ENCODE measurements around the gene VPS13D.

Gene VPS13D

DNA sequence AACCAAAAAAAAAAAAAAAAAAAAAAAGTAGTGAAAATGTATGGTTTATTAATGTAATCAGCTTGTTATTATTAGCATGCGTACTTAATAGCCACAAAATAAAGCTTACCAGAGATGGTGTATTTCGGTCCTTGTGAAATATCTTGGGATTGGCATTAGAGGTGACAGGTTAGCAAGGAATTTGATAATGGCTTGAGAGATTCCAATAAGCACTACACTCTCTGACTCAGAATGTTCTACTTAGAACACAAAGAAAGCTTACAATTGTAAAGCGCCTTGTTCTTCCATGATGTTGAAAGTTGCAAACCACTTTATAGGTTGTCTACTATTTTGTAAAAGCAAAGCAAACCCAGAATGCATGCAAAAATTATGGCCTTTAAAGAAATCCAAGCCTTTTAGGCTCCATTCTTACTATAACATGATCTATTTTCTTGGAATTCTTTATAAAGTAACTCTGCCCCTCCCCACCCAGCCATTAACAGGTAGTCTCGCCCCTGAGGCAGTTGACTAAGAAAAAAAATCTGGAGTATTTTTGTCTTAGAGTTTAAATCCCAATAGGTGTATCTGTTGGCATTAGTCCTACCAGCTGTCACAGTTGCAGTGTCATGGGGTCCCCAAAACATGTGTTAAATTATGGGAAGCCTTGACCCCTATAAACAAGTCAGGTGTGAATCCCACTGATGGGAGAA is 259.0 kb downstream of the VPS13D start:
- no peak for DNase-seq (ENCODE audit: low read depth in 2 of 2)

- no peak for DNase-seq (ENCODE audit: low read depth in 2 of 2)
Measured at GRCh38 chr1:12490532-12491142, 260.8 kb downstream of the VPS13D start.

DNA sequence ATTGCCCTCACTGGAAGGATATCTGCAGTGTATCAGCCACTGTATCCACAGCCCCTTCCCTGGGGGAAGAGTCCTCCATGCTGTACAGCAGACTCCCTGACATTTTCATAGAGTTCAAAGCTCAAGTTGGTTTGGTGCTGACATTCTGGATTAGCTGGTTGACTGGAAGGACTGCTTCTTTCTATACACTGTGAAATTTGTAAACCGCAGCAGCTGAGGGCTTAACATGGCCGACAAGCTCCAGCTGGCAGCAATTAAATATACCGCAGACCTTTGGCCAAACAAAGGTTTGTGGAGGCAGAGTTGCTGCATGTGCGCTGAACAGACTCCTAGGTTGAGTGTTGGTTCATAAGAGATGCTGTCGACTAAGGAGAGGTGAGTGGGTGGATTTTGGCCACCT is 261.8 kb downstream of the VPS13D start:
- DNase-seq (ENCODE audit: low read depth in 2 of 2): no peak

GRCh38 chr1:12495725-12496124 is 265.9 kb downstream of the VPS13D start:
- DNase-seq (ENCODE audit: low read depth in 2 of 2): no peak

GRCh38 chr1:12496154-12496961 is 266.5 kb downstream of the VPS13D start:
- no peak for DNase-seq (ENCODE audit: low read depth in 2 of 2)

DNA sequence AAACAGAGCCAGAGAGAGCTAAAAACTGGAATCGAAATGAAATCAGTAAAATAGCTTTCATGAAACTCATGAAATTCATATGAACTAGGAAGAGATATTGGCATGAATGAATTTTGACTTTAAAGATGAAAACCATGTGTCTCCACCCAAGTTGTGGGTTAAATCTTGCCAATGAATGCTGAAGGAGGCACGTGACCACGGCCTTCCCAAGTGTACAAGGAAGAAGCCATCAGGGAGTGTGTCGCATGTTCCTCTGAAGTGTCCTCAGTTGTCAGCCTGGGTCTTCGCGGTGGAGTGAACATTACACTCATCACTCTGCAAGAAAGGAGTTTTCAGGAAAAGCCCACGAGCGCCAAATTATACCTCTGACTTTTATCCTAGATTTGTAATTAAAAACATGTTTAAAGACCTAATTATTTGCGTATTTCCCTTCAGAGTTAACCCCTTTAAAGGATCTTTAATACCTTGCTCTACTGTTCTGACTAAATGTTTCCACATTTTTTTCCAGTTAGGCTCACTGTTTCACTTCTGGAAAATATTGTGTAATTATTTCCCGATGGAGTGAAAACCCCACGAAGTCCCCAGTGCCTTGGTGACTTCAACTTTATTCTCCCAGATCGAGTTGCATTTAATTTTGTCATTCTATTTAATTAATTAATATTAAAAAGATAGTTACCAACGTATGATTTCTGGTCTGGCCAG is 269.9 kb downstream of the VPS13D start:
- no peak for DNase-seq (ENCODE audit: low read depth in 2 of 2)

DNA sequence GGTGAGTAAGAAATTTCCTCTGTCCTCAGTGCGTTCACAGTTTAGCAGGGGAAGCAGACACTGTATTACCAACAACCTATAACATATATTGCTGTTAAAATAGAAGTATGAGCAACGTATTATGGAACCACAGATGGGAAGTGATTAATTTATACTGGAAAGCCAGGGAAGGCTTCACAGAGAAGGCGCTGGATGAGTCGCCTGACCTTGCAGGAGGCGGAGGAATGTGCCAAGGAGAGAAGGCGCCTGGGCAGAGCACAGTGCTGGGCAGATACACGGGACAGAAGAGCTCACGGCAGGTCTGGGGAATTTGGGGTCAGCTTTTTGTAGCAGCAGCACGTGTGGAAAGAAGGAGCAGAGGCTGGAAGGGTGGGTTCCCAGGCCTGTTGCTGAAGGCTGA is 271.8 kb downstream of the VPS13D start:
- no peak for DNase-seq (ENCODE audit: low read depth in 2 of 2)

GRCh38 chr1:12502336-12503109 is 272.7 kb downstream of the VPS13D start:
- DNase-seq (ENCODE audit: low read depth in 2 of 2): no peak

DNA sequence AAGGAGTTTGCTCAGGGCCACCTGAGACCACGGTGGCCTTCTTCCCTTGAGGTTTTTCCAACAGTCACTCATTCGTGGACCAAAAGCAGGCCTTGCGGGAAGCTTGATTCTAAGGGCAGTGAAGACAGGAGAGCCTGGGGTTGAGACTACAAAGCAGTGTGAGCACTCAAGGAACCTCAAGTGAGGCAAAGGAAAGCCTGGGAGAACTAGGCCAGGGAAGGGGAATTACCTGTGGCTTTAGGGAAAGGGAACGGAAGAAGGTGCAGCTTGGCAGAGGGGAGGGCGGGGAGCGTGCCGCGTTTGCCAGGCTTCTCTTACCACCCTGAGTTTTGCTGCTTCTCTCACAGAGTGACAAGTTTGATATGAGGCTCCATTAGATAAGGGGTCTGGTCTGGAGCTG is 273.9 kb downstream of the VPS13D start:
- DNase-seq (ENCODE audit: low read depth in 2 of 2): no peak

- DNase-seq (ENCODE audit: low read depth in 2 of 2): no peak
Measured at GRCh38 chr1:12504601-12505000, 274.8 kb downstream of the VPS13D start.

DNA sequence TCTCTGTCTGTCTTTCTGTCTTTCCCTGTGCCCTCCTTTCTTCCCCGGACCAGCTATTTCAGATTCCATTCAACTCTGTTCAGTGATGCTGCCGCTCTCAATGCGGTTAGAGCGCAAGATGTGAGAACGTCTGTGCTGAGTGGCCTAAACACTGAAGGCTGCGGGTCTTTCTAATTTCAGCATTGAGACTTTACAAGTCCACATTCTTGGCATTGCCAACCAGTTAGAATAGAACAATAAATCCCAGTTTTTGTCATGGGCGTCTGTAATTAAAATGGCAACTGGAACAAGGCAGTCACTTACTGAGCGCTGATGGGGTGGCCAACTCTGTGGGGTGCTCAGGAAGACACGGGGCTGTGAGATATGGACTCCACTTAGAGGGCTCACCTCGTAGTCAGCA is 275.4 kb downstream of the VPS13D start:
- DNase-seq (ENCODE audit: low read depth in 2 of 2): no peak

- no peak for DNase-seq (ENCODE audit: low read depth in 2 of 2)
Measured at GRCh38 chr1:12505639-12506280, 275.9 kb downstream of the VPS13D start.

- DNase-seq (ENCODE audit: low read depth in 2 of 2): no peak
Measured at GRCh38 chr1:12506281-12507280, 276.8 kb downstream of the VPS13D start.

DNA sequence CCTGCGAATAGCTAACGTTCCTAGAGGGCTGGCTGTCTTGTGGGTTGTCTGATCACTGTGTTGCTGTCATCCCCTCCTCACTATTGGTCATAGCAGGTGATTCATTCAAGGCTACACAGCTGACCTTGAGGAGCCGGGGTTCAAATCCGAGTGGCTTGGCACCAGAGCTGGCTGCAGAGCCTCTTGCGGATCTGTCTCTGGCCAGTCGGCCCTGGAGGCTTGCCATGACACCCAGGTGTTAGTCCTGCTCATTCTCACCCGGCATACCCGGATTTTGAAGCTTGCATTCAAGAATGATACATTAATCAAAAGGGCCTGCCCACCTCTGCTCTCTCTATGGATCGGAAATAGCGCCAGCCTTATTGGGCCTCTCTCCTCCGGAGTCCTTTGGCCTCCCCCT is 277.8 kb downstream of the VPS13D start:
- no peak for DNase-seq (ENCODE audit: low read depth in 2 of 2)

DNA sequence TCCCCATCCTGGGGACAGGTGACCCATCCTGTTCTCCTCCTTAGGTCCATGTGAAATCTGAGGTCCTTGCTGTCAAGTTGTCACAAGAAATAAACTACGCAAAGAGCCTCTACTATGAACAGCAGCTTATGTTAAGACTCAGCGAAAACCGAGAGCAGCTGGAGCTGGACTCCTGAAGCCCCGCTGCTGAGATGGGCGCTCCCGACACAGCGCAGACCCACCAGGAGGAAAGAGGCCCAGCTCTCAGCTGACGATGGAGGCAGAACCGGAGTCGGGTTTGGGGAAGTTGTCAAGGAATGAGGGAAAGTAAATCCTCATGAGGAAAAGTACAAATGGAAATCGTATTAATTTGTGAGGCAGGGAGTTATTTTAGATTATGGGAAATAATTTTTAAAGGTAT is 279.0 kb downstream of the VPS13D start:
- DNase-seq (ENCODE audit: low read depth in 2 of 2): no peak

GRCh38 chr1:12511128-12511484 is 281.3 kb downstream of the VPS13D start:
- no peak for DNase-seq (ENCODE audit: low read depth in 2 of 2)

DNA sequence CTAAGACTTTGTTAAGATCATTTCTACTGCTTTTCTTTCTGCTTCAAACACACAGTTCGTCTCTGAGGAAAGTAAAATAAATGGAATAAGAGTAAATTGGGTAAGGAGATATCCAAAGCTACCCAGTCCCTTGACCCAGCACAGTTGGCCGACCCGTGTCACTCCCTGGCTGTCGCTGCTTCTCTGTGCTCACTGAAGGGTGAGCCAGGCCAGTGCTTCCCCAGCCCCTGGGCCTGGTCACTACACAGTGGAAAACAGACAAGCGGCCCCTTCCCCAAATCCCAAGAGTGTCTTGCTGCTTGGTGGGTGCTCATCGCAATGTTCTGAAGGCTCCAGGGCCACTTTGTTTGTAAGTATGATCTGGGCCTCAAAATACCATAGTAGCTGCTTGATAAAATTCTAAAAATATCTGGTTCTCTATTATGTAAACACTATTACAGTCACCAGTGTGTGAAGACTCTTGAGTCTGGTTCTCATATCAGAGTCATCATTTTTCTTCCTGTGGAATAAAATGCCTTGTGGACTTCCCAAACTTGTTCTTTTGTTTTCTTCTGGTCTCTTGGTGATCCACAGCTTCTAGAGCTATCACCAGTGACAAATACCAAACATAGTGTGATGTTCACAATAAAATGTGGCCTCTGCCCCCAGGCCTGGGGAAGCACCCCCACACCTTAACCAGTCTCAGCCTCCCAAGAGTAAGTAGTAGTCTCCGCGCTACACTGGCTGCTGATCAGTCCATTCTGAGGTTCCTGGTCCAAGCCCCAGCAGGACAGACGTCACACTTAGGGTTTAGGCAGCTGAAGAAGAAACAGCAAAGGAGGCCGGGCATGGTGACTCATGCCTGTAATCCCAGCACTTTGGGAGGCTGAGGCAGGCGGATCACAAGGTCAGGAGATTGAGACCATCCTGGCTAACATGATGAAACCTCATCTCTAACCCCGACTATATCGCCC is 282.0 kb downstream of the VPS13D start:
- DNase-seq (ENCODE audit: low read depth in 2 of 2): no peak

- DNase-seq (ENCODE audit: low read depth in 2 of 2): no peak
Measured at GRCh38 chr1:12513181-12513580, 283.4 kb downstream of the VPS13D start.

GRCh38 chr1:12514590-12514989 is 284.8 kb downstream of the VPS13D start:
- DNase-seq (ENCODE audit: low read depth in 2 of 2): no peak

Measured in activated CD8-positive, alpha-beta memory T cell treated with anti-CD3 and anti-CD28 coated beads for 4 hours (primary cell).